Small intestine (tissue), 7 donors: ENCODE results near the gene LRMDA. TPM values are rescaled to one million over a fixed set of nuclear protein-coding genes. Genes with fewer than 3 reads are reported as not detected.
A peak's percentile ranks its signal among the peaks of the same experiment; 100 is the strongest.

ENCODE experiments used
- DNase-seq, 2 donors: peaks; one replicate each; pipeline versions ENCODE4 v3.0.0 to v3.0.0-alpha.2; 2013
- FAIRE-seq: peaks from 2 replicates; lab custom pipeline; 2012; peaks lifted over from hg19 to GRCh38; lab: Jason Lieb, UNC
- H3K27ac ChIP-seq, 3 donors: one replicate each; pipeline ENCODE4 v1.5.1; 2013; ENCODE audit warnings: low read length in 2 of 3, mild to moderate bottlenecking in 2 of 3, control low read depth in 1 of 3, inconsistent platforms in 1 of 3, low read depth in 1 of 3, moderate library complexity in 1 of 3
- H3K27me3 ChIP-seq, 3 donors: one replicate each; pipeline ENCODE4 v1.6.1; 2013; ENCODE audit warnings: low read length in 3 of 3, inconsistent platforms in 1 of 3; ENCODE audit not compliant: control insufficient read depth in 3 of 3, insufficient read depth in 3 of 3
- H3K36me3 ChIP-seq, 3 donors: one replicate each; pipeline ENCODE4 v1.6.1; 2013; ENCODE audit warnings: low read length in 3 of 3, inconsistent platforms in 1 of 3, low read depth in 1 of 3, mild to moderate bottlenecking in 1 of 3, moderate library complexity in 1 of 3; ENCODE audit not compliant: control insufficient read depth in 3 of 3, insufficient read depth in 2 of 3
- H3K4me1 ChIP-seq, 3 donors: one replicate each; pipeline ENCODE4 v1.6.1; 2013; ENCODE audit warnings: low read length in 2 of 3, inconsistent platforms in 1 of 3, low read depth in 1 of 3, mild to moderate bottlenecking in 1 of 3, moderate library complexity in 1 of 3; ENCODE audit not compliant: control insufficient read depth in 3 of 3, insufficient read depth in 2 of 3
- H3K4me3 ChIP-seq, 3 donors: one replicate each; pipeline ENCODE4 v1.5.1; 2013; ENCODE audit warnings: low read length in 3 of 3, control low read depth in 1 of 3, inconsistent platforms in 1 of 3, low read depth in 1 of 3, mild to moderate bottlenecking in 1 of 3, moderate library complexity in 1 of 3
- H3K9me3 ChIP-seq, 2 donors: one replicate each; pipeline ENCODE4 v1.6.1; 2013; ENCODE audit warnings: low read depth in 1 of 2, low read length in 1 of 2; ENCODE audit not compliant: control insufficient read depth in 2 of 2, insufficient read depth in 1 of 2
- WGBS, 3 donors: extraction: QIAGEN DNeasy Blood & Tissue Kit; methylation state at CpG; one replicate each; pipeline ENCODE4 v1.1.7; 2013; 5-methylcytosine and 5-hydroxymethylcytosine counted together
- polyA plus RNA-seq, 4 donors: library from polyadenylated mRNA; stranded (reverse) in 3 of 4; unstranded in 1 of 4; fragments of 200-250 nt in 3 of 4; fragments of 120-200 nt in 1 of 4; gene quantifications; one replicate each; pipeline versions ENCODE4 v1.2.1 to v1.2.3, GENCODE V29; 2013
- donor health status: healthy with polysubstance abuse.
- donor health status: control.
- donor health status: control.
- donor health status: Bipolar disorder and iron deficiency.
- donor health status: healthy.

Gene LRMDA
- polyA plus RNA-seq, 4 donors: 5.6 to 16.2 (median 6.0) TPM; not detected in 1

DNA sequence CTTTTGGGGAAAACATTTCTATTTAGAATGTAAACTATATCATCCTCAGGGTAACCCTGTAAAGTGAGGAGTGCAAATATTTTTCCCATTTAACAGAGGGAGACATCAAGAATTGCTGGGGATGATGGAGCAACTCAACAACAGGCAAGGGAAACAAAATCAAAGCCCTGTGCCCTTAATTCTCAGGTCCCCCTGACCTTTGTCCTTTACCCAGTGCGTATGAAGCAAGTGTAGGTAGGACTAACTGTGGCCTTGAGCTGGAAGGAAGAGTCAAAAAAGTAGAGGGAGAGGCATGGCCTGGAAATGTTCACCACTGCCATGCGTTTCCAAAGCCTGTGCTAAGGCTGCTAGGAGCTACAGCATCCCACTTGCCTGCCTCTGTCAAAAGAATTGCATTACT is 896.9 kb downstream of the LRMDA start:
- H3K27ac ChIP-seq: no peak overlapping the region
- FAIRE-seq: no peak
- DNase-seq: no peak
- peaks cover 0 to 5% (median 0%) of the 10 kb centered on the region in 3 donors for H3K4me1 ChIP-seq
- H3K4me3 ChIP-seq: no peak overlapping the region
- H3K27me3 ChIP-seq: no peaks in the 10 kb centered on the region
- H3K36me3 ChIP-seq: no peaks in the 10 kb centered on the region
- 46 to 79% (median 78%) methylated on average over 2 of the region's 2 CpGs for WGBS, 3 donors
- no peaks in the 10 kb centered on the region for H3K9me3 ChIP-seq

DNA sequence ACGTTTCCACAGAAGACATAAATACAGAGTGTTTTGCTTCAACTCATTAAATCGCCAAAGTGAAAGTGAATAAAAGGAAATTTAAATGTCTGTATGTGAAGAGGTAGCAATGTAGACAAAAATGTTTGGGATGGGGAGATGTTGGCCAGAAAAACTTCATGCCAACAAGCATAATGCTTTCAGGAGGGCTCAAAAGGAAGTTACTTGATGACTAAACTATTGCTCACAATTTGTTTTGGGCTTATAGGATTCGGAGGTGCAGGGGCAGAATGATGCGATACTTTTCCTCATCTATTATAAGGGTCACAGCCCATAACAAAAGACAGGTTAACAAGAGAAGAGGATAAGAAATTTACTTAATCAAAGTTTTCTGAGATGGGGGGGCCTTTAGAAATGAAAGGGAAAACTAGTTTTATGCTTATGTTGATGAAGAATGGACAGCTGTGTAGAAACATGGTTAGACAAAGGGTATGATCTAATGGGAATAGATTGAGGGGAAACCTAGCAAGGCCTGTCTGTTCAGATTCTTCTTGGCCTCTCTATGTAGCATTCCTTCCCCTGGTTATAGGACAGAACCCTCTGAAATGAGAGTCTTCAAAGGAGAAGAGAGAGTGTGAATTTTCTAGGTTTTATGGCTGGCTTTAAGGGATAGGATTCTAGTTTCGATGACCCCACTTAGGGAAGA is 898.6 kb downstream of the LRMDA start:
- WGBS, 3 donors: 73 to 83% (median 76%) methylated on average over 5 of the region's 5 CpGs
- FAIRE-seq: no peak
- no peak overlapping the region for H3K27ac ChIP-seq

DNA sequence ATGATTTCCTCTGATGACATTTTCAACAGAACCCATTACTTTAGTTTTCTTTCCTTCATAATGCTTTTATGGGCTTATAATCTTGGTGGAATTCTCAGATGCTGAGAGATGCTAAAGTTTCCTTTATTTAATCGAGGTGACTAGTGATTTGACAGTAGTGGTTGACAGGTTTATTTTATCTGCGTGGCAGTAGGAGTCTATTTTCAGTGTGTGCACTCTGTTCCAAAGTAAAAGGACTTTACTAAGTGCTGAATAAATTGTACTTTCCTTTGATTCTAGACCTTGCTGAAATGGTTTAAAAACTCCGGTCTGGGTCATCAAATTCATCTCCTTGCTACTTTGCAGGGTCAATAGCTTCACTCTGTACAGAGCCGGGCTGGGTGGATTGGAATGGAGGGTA is 900.3 kb downstream of the LRMDA start:
- DNase-seq (no peak), FAIRE-seq (no peak)
- WGBS, 3 donors: 84 to 92% (median 89%) methylated on average over 4 of the region's 4 CpGs
- Histone ChIP-seq H3K27me3 (no peaks in the 10 kb centered on the region), H3K36me3 (no peaks in the 10 kb centered on the region), H3K4me1 (peaks cover 4 to 9% (median 6%) of the 10 kb centered on the region in 3 donors), H3K9me3 (no peaks in the 10 kb centered on the region), H3K27ac (no peak overlapping the region), H3K4me3 (no peak overlapping the region)

More for the DNA sequence above, 898.6 kb downstream of the LRMDA start:
- Histone ChIP-seq H3K4me1 (peaks cover 0 to 2% (median 0%) of the 10 kb centered on the region in 3 donors), H3K9me3 (no peaks in the 10 kb centered on the region), H3K27me3 (no peaks in the 10 kb centered on the region), H3K36me3 (no peaks in the 10 kb centered on the region), H3K4me3 (no peak overlapping the region)
- DNase-seq: no peak

DNA sequence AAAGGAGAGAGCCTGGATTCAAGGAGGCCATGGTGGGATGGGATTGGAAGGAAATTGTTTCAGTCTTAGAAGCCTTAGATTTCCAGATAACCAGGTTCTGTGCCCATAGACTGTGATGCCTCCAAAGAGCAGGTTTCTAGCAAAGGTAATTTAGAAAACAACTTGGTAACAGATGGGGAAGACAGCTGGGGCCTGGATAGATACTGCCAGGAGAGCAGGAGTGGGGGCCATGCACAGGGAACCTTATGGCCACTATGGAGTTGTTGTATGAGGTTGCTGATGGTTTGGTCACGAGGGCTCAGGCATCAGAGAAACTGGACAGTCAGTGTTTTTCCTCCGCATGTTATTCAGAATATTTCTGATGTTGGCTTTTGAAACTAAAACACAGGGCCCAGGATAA is 901.9 kb downstream of the LRMDA start:
- DNase-seq (no peak), FAIRE-seq (no peak)
- H3K9me3 ChIP-seq: no peaks in the 10 kb centered on the region
- H3K36me3 ChIP-seq: no peaks in the 10 kb centered on the region
- peaks cover 4 to 9% (median 6%) of the 10 kb centered on the region in 3 donors for H3K4me1 ChIP-seq
- H3K27ac ChIP-seq: no peak overlapping the region
- no peak overlapping the region for H3K4me3 ChIP-seq
- H3K27me3 ChIP-seq: no peaks in the 10 kb centered on the region
- WGBS, 3 donors: 83 to 100% (median 91%) methylated on average over 2 of the region's 2 CpGs

DNA sequence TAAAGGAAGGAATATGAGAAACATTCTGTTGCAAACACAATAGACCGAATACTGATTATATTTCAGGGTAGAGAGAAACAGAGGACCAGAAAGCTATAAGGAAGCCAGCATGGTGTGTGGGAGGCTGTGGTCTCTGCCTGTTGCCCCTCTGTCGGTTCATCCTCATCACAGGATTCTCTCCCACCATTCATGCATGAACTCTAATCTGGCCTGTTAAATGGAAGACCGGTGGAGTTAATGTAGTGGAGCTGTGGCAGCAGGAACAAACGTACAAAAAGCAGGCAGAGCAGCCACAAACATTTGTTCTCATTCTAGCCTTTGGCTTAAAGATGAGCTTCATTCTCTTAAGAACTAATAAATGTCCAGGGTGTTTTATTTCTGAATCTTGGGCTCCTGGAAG is 902.4 kb downstream of the LRMDA start:
- no peaks in the 10 kb centered on the region for H3K27me3 ChIP-seq
- WGBS, 3 donors: 80 to 95% (median 92%) methylated on average over 4 of the region's 4 CpGs
- no peak for DNase-seq
- peaks cover 4 to 9% (median 6%) of the 10 kb centered on the region in 3 donors for H3K4me1 ChIP-seq
- FAIRE-seq: no peak
- no peaks in the 10 kb centered on the region for H3K36me3 ChIP-seq
- no peak overlapping the region for H3K4me3 ChIP-seq
- H3K27ac ChIP-seq: no peak overlapping the region
- no peaks in the 10 kb centered on the region for H3K9me3 ChIP-seq

DNA sequence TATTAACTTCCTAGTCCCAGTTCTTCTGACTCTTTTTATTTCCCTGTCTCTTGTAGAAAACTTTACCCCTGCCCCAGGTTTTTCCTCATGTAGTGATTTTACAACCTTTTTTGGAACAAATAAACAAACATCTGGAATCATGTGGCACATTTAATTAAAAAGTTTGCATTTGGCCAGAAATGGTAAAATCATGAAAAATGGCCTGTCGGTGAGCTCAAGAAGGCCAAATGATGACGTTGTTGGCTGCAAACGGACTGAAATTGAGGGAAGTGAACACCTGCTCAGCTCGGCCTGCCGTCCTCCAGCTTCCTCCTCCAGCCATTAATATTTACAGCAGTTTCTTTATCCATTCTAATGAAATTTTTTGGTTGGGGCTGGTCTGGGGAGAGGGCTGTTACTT is 902.8 kb downstream of the LRMDA start:
- WGBS, 3 donors: 66 to 88% (median 76%) methylated on average over 5 of the region's 5 CpGs

DNA sequence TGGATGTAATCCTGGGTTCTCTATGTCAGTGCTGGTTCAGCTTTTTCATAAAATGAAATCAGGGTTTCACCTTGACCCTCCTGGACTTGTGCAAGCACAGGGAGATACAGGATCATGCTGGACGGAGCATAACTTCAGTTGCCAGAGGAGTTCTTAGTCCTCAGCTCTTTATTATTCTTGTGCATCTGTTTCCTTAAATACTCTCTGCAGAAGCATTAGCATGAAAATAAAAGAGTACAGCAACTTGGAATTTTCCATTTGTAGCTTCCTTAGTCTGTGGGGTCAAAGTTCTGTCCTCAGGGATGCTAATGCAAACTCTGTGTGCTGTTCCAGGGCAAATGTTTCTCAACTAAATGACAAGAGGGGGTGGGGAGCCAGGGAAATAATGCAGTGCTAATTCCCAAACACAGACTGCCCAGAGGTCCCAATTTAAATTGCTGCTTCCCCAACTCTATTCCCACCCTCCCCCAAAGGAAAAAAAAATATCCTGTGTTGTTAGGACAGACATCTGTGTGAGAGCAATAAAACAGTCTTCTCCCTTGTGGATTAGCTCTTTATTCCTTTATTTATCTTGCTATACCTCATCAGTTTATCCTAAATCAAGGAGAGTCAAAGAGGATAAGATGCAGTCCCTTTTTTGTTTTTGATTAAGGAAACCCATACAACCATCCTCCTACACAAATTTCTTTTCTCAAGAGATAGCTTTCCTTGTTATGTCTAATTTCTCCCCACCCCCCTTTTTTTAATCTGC is 905.0 kb downstream of the LRMDA start:
- peak; percentile 35 to 76 for DNase-seq
- Histone ChIP-seq H3K4me1 (peaks cover 4 to 9% (median 6%) of the 10 kb centered on the region in 3 donors), H3K27me3 (no peaks in the 10 kb centered on the region), H3K9me3 (no peaks in the 10 kb centered on the region), H3K4me3 (no peak overlapping the region), H3K27ac (no peak overlapping the region), H3K36me3 (no peaks in the 10 kb centered on the region)
- no peak for FAIRE-seq
- WGBS, 3 donors: 0 to 33% (median 12%) methylated on average over 1 of the region's 1 CpG

More for the DNA sequence above, 902.8 kb downstream of the LRMDA start:
- H3K27me3 ChIP-seq: no peaks in the 10 kb centered on the region
- peaks cover 4 to 9% (median 6%) of the 10 kb centered on the region in 3 donors for H3K4me1 ChIP-seq
- no peak for FAIRE-seq
- no peak for DNase-seq
- H3K9me3 ChIP-seq: no peaks in the 10 kb centered on the region
- no peak overlapping the region for H3K4me3 ChIP-seq
- no peaks in the 10 kb centered on the region for H3K36me3 ChIP-seq
- H3K27ac ChIP-seq: no peak overlapping the region

DNA sequence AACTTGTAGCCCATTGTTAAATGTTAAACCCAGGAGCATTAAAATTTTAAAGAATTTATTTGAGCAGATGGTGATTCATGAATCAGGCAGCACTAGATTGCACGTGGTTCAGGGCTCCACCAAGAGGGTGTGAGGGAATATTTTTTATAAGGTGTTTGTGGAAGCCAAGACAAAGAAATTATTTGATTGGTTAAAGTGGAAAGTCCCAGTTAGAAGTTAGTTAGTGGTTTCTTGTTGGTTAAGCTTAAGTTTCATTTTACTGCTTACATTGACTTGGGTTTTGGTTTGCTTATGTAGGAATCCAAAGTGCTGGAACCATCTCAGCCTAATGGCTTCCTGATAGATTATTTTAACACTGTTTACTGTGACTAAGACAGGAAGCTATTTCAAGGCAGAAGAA is 906.2 kb downstream of the LRMDA start:
- Histone ChIP-seq H3K27ac (no peak overlapping the region), H3K9me3 (no peaks in the 10 kb centered on the region), H3K36me3 (no peaks in the 10 kb centered on the region), H3K4me3 (no peak overlapping the region), H3K4me1 (peaks cover 4 to 9% (median 6%) of the 10 kb centered on the region in 3 donors), H3K27me3 (no peaks in the 10 kb centered on the region)
- no peak for FAIRE-seq
- DNase-seq: no peak
- 25 to 36% (median 32%) methylated on average over 1 of the region's 1 CpG for WGBS, 3 donors
